ENCODE data around the gene CCT8. TPM values are rescaled to one million over a fixed set of nuclear protein-coding genes. Genes with fewer than 3 reads are reported as not detected.

The CCT8 gene
- total and polyA plus RNA-seq, 9 of the 15 experiments (the other 6 are each of a cell fraction or from before 2014, with no cell fraction given) = 451 to 1,153 (median 677) TPM

GRCh38 chr21:29115899-29116298, 42.5 kb upstream of the CCT8 start:
- Histone ChIP-seq H3K4me1 (replicated peaks in 1 of 2; ENCODE audit: control insufficient read depth in 2 of 2, insufficient read depth in 2 of 2, low read length in 2 of 2) (no peaks in the 10 kb centered on the region), H3K36me3 (ENCODE audit: control insufficient read depth, insufficient read depth, low read length) (no peaks in the 10 kb centered on the region), H3K27ac (ENCODE audit: extremely low read depth, low read depth, low read length) (no peak overlapping the region), H3K4me3 (no peak overlapping the region), H3K9ac (ENCODE audit: insufficient read depth in 1 of 2, low read depth in 2 of 2, low read length in 2 of 2) (no peak overlapping the region), H3K9me3 (replicated peaks; ENCODE audit: control insufficient read depth, insufficient read depth, low read depth, low read length) (no peaks in the 10 kb centered on the region), H3K4me2 (ENCODE audit: insufficient read depth, low read length) (no peak overlapping the region), H4K20me1 (replicated peaks; ENCODE audit: control insufficient read depth, insufficient read depth, low read length) (no peaks in the 10 kb centered on the region), H3K79me2 (ENCODE audit: control insufficient read depth, insufficient read depth, low read length) (no peaks in the 10 kb centered on the region), H3K27me3 (ENCODE audit: control insufficient read depth in 2 of 2, insufficient read depth in 2 of 2, low read length in 2 of 2) (peaks cover 5 to 10% of the 10 kb centered on the region in 2 experiments; a peak in 3 of 5 replicates), H3K9me1 (ENCODE audit: control insufficient read depth, insufficient read depth, low read length) (no peaks in the 10 kb centered on the region), H2AFZ (ENCODE audit: low read depth, low read length) (no peak overlapping the region)
- no TSS peak for BruUV-seq (replicated peaks)
- CTCF ChIA-PET (ENCODE audit: low intra/inter-chr PET ratio) = interaction anchor here (0.6 kb wide), 1 partner anchor 321 kb away, joined by 3 read pairs; no protein-coding TSS in a partner anchor
- intact Hi-C loops (cut with micrococcal nuclease) (no loop called here), in situ Hi-C loops (cut with MboI) (loop anchor here (25.0 kb wide), 1 partner anchor 1971 kb away; no protein-coding TSS in a partner anchor)
- DNase-seq (ENCODE audit: extremely low read depth in 1 of 4, low spot score in 3 of 4) (no peak), ATAC-seq (peak; percentile 44), FAIRE-seq (no peak)
- POLR2A ChIA-PET = interaction anchor here (0.6 to 1.8 kb wide), 6 partner anchors 9 to 255 kb away, joined by 3 to 5 read pairs (median 4); no protein-coding TSS in a partner anchor
- WGBS (ENCODE audit: insufficient coverage, low coverage, missing lambda C conversion rate) = 4% methylated on average over 8 of the region's 8 CpGs
- TF ChIP-seq RNF2 (IDR thresholded peaks at IDR 0.05) (0 out of 2 replicates have a peak, but pooled peaks have one; percentile 22), CBX8 (IDR thresholded peaks at IDR 0.05; ENCODE audit: borderline replicate concordance, extremely low read depth, low read depth, low read length, poor library complexity, severe bottlenecking) (peak; percentile 83), C11orf30 (IDR thresholded peaks at IDR 0.05; ENCODE audit: low read depth) (peak; percentile 55; the same call in 1 of the 2 replicates), NFE2 (IDR thresholded peaks at IDR 0.05; ENCODE audit: low read depth) (no peak), ZNF316 (IDR thresholded peaks at IDR 0.05) (peak; percentile 58), FOSL1 (tag; conservative IDR thresholded peaks at IDR 0.05) (no peak)

All from K562 (cell line).